Ovary (tissue), 3 donors: ENCODE results near the gene CAB39.

Experiments
- POLR2A ChIP-seq: fragments of 450-650 bp; IDR thresholded peaks from one replicate; pipeline ENCODE4 v1.6.1; 2017; ENCODE audit warnings: antibody characterized with exemption, mild to moderate bottlenecking, moderate library complexity
- TF ChIP-seq, protein P1 (sequence below), 3 donors: fragments of 450-650 bp in 2 of 3; fragments of 200-600 bp in 1 of 3; IDR thresholded peaks; one replicate each; pipeline versions ENCODE4 v1.5.1 to v1.8.0; 2016 to 2022; ENCODE audit warnings: antibody characterized with exemption in 3 of 3, mild to moderate bottlenecking in 1 of 3
- donor health status: DM: no; HTN: no; CAD: no.

- TF ChIP-seq, protein P1, sequence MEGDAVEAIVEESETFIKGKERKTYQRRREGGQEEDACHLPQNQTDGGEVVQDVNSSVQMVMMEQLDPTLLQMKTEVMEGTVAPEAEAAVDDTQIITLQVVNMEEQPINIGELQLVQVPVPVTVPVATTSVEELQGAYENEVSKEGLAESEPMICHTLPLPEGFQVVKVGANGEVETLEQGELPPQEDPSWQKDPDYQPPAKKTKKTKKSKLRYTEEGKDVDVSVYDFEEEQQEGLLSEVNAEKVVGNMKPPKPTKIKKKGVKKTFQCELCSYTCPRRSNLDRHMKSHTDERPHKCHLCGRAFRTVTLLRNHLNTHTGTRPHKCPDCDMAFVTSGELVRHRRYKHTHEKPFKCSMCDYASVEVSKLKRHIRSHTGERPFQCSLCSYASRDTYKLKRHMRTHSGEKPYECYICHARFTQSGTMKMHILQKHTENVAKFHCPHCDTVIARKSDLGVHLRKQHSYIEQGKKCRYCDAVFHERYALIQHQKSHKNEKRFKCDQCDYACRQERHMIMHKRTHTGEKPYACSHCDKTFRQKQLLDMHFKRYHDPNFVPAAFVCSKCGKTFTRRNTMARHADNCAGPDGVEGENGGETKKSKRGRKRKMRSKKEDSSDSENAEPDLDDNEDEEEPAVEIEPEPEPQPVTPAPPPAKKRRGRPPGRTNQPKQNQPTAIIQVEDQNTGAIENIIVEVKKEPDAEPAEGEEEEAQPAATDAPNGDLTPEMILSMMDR (IDR thresholded peaks at IDR 0.05), result no peak
- TF ChIP-seq POLR2A, result no peak
These were observed 65.1 kb downstream of the CAB39 start for GRCh38 chr2:230777721-230778120.
